H1 (cell line): ENCODE data around the gene ESYT1. TPM values are rescaled to one million over a fixed set of nuclear protein-coding genes. Genes with fewer than 3 reads are reported as not detected.
A peak's percentile ranks its signal among the peaks of the same experiment; 100 is the strongest.

Source experiments
- CTCF ChIA-PET: fragments of 300-600 bp; sonication (Branson Sonifier 250); formaldehyde crosslinking; loops from one replicate; lab custom pipeline; 2021; ENCODE audit not compliant: partially characterized antibody; lab: Charles Lee
- POLR2A ChIA-PET: fragments of 300-600 bp; sonication (Branson Sonifier 250); formaldehyde crosslinking; loops from one replicate; lab custom pipeline; 2021; ENCODE audit warnings: inconsistent platforms; ENCODE audit not compliant: partially characterized antibody; lab: Charles Lee
- DNase-seq, 2 experiments: peaks; one replicate each; pipeline versions ENCODE4 v3.0.0 to v3.0.0-alpha.2; 2010 to 2022; ENCODE audit warnings: low spot score in 2 of 2, low read depth in 1 of 2, mixed read lengths in 1 of 2
- FAIRE-seq: peaks from 2 replicates; lab custom pipeline; 2011; peaks lifted over from hg19 to GRCh38; lab: Jason Lieb, UNC
- H2AFZ ChIP-seq: 2 replicates; pipeline ENCODE4 v1.8.1; 2012; ENCODE audit warnings: low read length, inconsistent platforms
- H2AK5ac ChIP-seq: 2 replicates; pipeline ENCODE4 v1.6.1; 2013; ENCODE audit warnings: low read depth, low read length
- H2BK120ac ChIP-seq: replicated peaks from 2 replicates; pipeline ENCODE3; 2013; ENCODE audit warnings: low read depth, low read length, inconsistent platforms
- H2BK12ac ChIP-seq: 2 replicates; pipeline ENCODE4 v1.6.1; 2013; ENCODE audit warnings: low read depth, low read length
- H2BK15ac ChIP-seq: 2 replicates; pipeline ENCODE4 v1.6.1; 2013; ENCODE audit warnings: low read length
- H2BK20ac ChIP-seq: 2 replicates; pipeline ENCODE4 v1.6.1; 2013; ENCODE audit warnings: low read length
- H2BK5ac ChIP-seq: 2 replicates; pipeline ENCODE4 v1.6.1; 2013; ENCODE audit warnings: low read depth, low read length
- H3K14ac ChIP-seq: 2 replicates; pipeline ENCODE4 v1.6.1; 2013; ENCODE audit warnings: inconsistent platforms; ENCODE audit not compliant: insufficient read length
- H3K18ac ChIP-seq: 2 replicates; pipeline ENCODE4 v1.6.1; 2013; ENCODE audit warnings: low read length; ENCODE audit errors: extremely low read depth
- H3K23ac ChIP-seq: 2 replicates; pipeline ENCODE4 v1.6.1; 2013; ENCODE audit warnings: inconsistent platforms; ENCODE audit not compliant: insufficient read length
- H3K23me2 ChIP-seq: 2 replicates; pipeline ENCODE4 v1.6.1; 2013; ENCODE audit warnings: low read depth, low read length
- H3K27ac ChIP-seq: 2 replicates; pipeline ENCODE4 v1.6.1; 2011; ENCODE audit warnings: low read depth, low read length, inconsistent platforms
- H3K27me3 ChIP-seq, 4 experiments: replicated peaks in 1 of 4; 1 replicate in 1 of 4; 2 replicates in 3 of 4; pipeline versions ENCODE4 v1.6.1 to v1.8.1; 2011 to 2013; ENCODE audit warnings: low read length in 3 of 4, mild to moderate bottlenecking in 3 of 4, inconsistent platforms in 2 of 4, mixed read lengths in 2 of 4, moderate library complexity in 1 of 4; ENCODE audit not compliant: control insufficient read depth in 3 of 4, insufficient read depth in 3 of 4; ENCODE audit errors: extremely low read depth in 1 of 4
- H3K36me3 ChIP-seq, 4 experiments: 2 replicates each; pipeline versions ENCODE4 v1.6.1 to v1.8.1; 2011 to 2013; ENCODE audit warnings: mild to moderate bottlenecking in 4 of 4, low read length in 3 of 4, moderate library complexity in 2 of 4, control low read depth in 1 of 4, inconsistent platforms in 1 of 4; ENCODE audit not compliant: insufficient read depth in 4 of 4, control insufficient read depth in 2 of 4
- H3K4ac ChIP-seq: replicated peaks from 2 replicates; pipeline ENCODE3; 2013; ENCODE audit warnings: low read length, low read depth, mixed read lengths, inconsistent platforms; ENCODE audit not compliant: insufficient read length
- H3K4me1 ChIP-seq, 4 experiments: replicated peaks in 1 of 4; 1 replicate in 1 of 4; 2 replicates in 3 of 4; pipeline versions ENCODE4 v1.6.1 to v1.8.1; 2011 to 2013; ENCODE audit warnings: low read length in 3 of 4, inconsistent platforms in 2 of 4, mixed read lengths in 1 of 4; ENCODE audit not compliant: insufficient read depth in 4 of 4, control insufficient read depth in 3 of 4
- H3K4me2 ChIP-seq, 2 experiments: 2 replicates each; pipeline versions ENCODE4 v1.6.1 to v1.8.1; 2011 to 2013; ENCODE audit warnings: low read depth in 2 of 2, low read length in 2 of 2, control low read depth in 1 of 2, inconsistent platforms in 1 of 2, mild to moderate bottlenecking in 1 of 2; ENCODE audit not compliant: insufficient read depth in 1 of 2
- H3K4me3 ChIP-seq, 4 experiments: fragments of 200-600, 300-600 bp in 1 of 4; sonication (generic), shearing (Covaris generic), sonication (Bioruptor Twin) in 1 of 4; 2 replicates each; pipeline versions ENCODE4 v1.5.1 to v1.8.1; 2011 to 2016; ENCODE audit warnings: low read length in 4 of 4, low read depth in 3 of 4, control low read depth in 2 of 4, inconsistent platforms in 2 of 4, mild to moderate bottlenecking in 2 of 4, mixed read lengths in 1 of 4, moderate library complexity in 1 of 4; ENCODE audit not compliant: insufficient read depth in 2 of 4; ENCODE audit errors: extremely low read depth in 1 of 4
- H3K56ac ChIP-seq: replicated peaks from 2 replicates; pipeline ENCODE3; 2013; ENCODE audit warnings: low read depth, mild to moderate bottlenecking, mixed read lengths, low read length, inconsistent platforms; ENCODE audit not compliant: insufficient read length
- H3K79me1 ChIP-seq: 2 replicates; pipeline ENCODE4 v1.6.1; 2013; ENCODE audit warnings: low read depth, low read length, control low read depth
- H3K79me2 ChIP-seq, 2 experiments: 2 replicates each; pipeline versions ENCODE4 v1.6.1 to v1.8.1; 2012 to 2013; ENCODE audit warnings: low read length in 2 of 2, mild to moderate bottlenecking in 2 of 2, inconsistent platforms in 1 of 2; ENCODE audit not compliant: insufficient read depth in 2 of 2, control insufficient read depth in 1 of 2
- H3K9ac ChIP-seq, 4 experiments: replicated peaks in 1 of 4; 1 replicate in 1 of 4; 2 replicates in 3 of 4; pipeline versions ENCODE4 v1.6.1 to v1.8.1; 2011 to 2013; ENCODE audit warnings: low read depth in 3 of 4, low read length in 3 of 4, control low read depth in 2 of 4, mild to moderate bottlenecking in 2 of 4, moderate library complexity in 2 of 4, inconsistent platforms in 1 of 4; ENCODE audit errors: extremely low read depth in 1 of 4
- H3K9me3 ChIP-seq, 2 experiments: 2 replicates each; pipeline versions ENCODE4 v1.6.1 to v1.8.1; 2012 to 2013; ENCODE audit warnings: mild to moderate bottlenecking in 2 of 2, moderate library complexity in 2 of 2, control low read depth in 1 of 2, inconsistent platforms in 1 of 2, low read depth in 1 of 2, low read length in 1 of 2, mixed read lengths in 1 of 2; ENCODE audit not compliant: insufficient read depth in 2 of 2
- H4K20me1 ChIP-seq, 2 experiments: replicated peaks in 1 of 2; 2 replicates each; pipeline versions ENCODE3 to v1.8.1; 2011 to 2013; ENCODE audit warnings: inconsistent platforms in 2 of 2, low read length in 2 of 2, mild to moderate bottlenecking in 1 of 2; ENCODE audit not compliant: insufficient read depth in 2 of 2, control insufficient read depth in 1 of 2
- H4K5ac ChIP-seq: 2 replicates; pipeline ENCODE4 v1.6.1; 2013; ENCODE audit warnings: low read length, low read depth, mixed read lengths, inconsistent platforms; ENCODE audit not compliant: insufficient read length
- H4K8ac ChIP-seq: 2 replicates; pipeline ENCODE4 v1.8.0; 2013; ENCODE audit warnings: mild to moderate bottlenecking, moderate library complexity, low read length, inconsistent platforms; ENCODE audit not compliant: insufficient read depth; ENCODE audit errors: extremely low read depth
- H4K91ac ChIP-seq: replicated peaks from 2 replicates; pipeline ENCODE3; 2013; ENCODE audit warnings: low read length, mixed read lengths, inconsistent platforms; ENCODE audit not compliant: insufficient read length
- ASH2L ChIP-seq: fragments of 200-600, 300-600 bp; sonication (generic); IDR thresholded peaks from one replicate; pipeline ENCODE4 v1.7.1; 2017; ENCODE audit warnings: low read length
- KDM4A ChIP-seq: IDR thresholded peaks from one replicate; pipeline ENCODE4 v1.7.1; 2012; ENCODE audit warnings: low read depth, mild to moderate bottlenecking, moderate library complexity, low read length, inconsistent platforms; ENCODE audit not compliant: severe bottlenecking
- POLR2AphosphoS5 ChIP-seq: IDR thresholded peaks from 2 replicates; pipeline ENCODE4 v1.6.1; 2011; ENCODE audit warnings: low read depth, low read length
- RNF2 ChIP-seq: fragments of 200-900, 300-1000 bp; sonication (generic); IDR thresholded peaks from 2 replicates; pipeline ENCODE4 v1.7.1; 2016; ENCODE audit warnings: borderline replicate concordance, low read depth, mild to moderate bottlenecking, antibody characterized with exemption, low read length; ENCODE audit not compliant: poor library complexity, severe bottlenecking; ENCODE audit errors: missing control alignments
- SAP30 ChIP-seq: fragments of 300-600 bp; sonication (generic); IDR thresholded peaks from 2 replicates; pipeline ENCODE4 v1.7.1; 2012; ENCODE audit warnings: low read length, moderate library complexity, mild to moderate bottlenecking, inconsistent platforms; ENCODE audit not compliant: insufficient read depth, insufficient replicate concordance
- SUZ12 ChIP-seq: fragments of 200-600 bp; sonication (generic); IDR thresholded peaks from 2 replicates; pipeline ENCODE4 v1.6.1; 2012; ENCODE audit warnings: mild to moderate bottlenecking, inconsistent platforms, low read length, moderate library complexity, mixed read lengths
- TAF7 ChIP-seq: optimal IDR thresholded peaks from 2 replicates; pipeline ENCODE3; 2011; ENCODE audit warnings: low read depth, mild to moderate bottlenecking, inconsistent platforms, low read length, moderate library complexity, borderline replicate concordance
- WGBS, 2 experiments: shearing (Covaris generic) in 1 of 2; methylation state at CpG; one replicate each; pipeline versions ENCODE4 v1.1.6 to v1.1.7; 2013 to 2015; ENCODE audit warnings: low lambda C conversion rate in 2 of 2, mixed read lengths in 2 of 2, inconsistent platforms in 1 of 2, low coverage in 1 of 2, missing lambda C conversion rate in 1 of 2; ENCODE audit not compliant: insufficient replicate concordance in 2 of 2, insufficient coverage in 1 of 2, insufficient read length in 1 of 2; ENCODE audit errors: extremely low coverage in 1 of 2, missing lambda C conversion rate in 1 of 2; 5-methylcytosine and 5-hydroxymethylcytosine counted together
- polyA plus RNA-seq, 7 experiments: library from polyadenylated mRNA; depleted of rRNA in 3 of 7; stranded (reverse) in 5 of 7; unstranded in 2 of 7; fragments of >200 nt in 5 of 7; fragments of 200-250 nt in 2 of 7; gene quantifications; 1 replicate in 5 of 7; 2 replicates in 1 of 7; 4 replicates in 1 of 7; pipeline versions ENCODE4 v1.2.1 to v1.2.3, GENCODE V29; 2011 to 2013; ENCODE audit warnings: missing spikeins in 2 of 7, mixed read lengths in 2 of 7
- total RNA-seq: library from RNA; stranded (reverse); fragmentation: NEBNext Ultra II Directional; extraction: Animal tissue kit (Norgen Biotek cat#: 25700); gene quantifications from 2 replicates; pipeline ENCODE4 v1.2.1, GENCODE V29; 2021
- TF ChIP-seq, protein P1 (sequence below): IDR thresholded peaks from 2 replicates; pipeline ENCODE4 v1.6.1; 2012; ENCODE audit warnings: inconsistent platforms
- TF ChIP-seq, protein P2 (sequence below): IDR thresholded peaks from 2 replicates; pipeline ENCODE4 v1.6.1; 2012; ENCODE audit warnings: inconsistent platforms

ESYT1 gene
- total and polyA plus RNA-seq, 2 of the 8 experiments (the other 6 are each of a cell fraction or from before 2014, with no cell fraction given) = 86.9 to 165 TPM

DNA sequence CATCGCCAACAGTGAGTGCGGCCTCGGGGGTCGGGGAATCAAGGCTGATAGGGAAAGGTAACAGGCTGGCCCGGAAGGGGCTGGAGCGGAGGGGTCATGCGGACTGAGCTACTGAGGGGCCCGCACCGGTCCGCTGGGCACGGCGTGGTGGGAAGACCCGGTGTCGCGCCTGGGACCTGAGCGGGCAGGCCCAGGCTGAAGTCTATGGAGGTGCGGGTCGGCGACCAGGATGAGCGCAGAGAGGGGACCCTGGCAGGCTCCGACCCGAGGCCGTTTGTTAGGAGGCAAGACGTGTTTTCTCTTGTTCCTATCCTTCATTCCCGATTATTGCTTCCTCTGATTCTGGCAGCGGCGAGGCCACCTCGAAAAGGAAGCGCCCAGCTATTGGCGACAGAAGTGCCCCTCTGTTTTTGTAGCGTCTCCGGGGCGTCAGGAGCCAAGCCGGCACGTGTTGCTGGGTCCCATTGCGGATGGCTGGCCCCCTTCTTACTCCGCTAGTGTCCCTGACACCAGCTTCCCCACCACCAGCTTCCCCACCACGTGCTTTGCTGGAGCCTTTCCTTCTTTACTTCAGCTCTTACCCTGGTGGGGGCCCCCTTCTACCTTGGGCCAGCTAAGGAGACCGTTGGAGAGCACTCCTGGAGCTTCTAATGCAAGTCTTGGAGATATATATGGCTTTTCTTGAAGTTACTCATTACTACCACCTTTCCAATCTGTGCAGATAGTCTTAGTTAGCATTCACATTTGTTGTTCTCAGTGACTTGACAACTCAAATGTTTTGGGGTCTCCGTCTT, 23.1 kb upstream of the ESYT1 start:
- Histone ChIP-seq H2BK120ac (no peak overlapping the region), H3K9ac (peak overlapping the region; percentile 75 to 94 (median 90)), H3K79me2 (peaks cover 21 to 31% of the 10 kb centered on the region in 2 experiments), H3K4me3 (peak overlapping the region; percentile 81 to 95 (median 92)), H2BK15ac (no peak overlapping the region), H3K4me1 (peaks cover 0 to 9% (median 3%) of the 10 kb centered on the region in 4 experiments; a peak in 5 of 7 replicates), H3K4ac (peak overlapping the region; percentile 65), H2BK12ac (no peak overlapping the region), H3K23ac (no peak overlapping the region), H4K5ac (peak overlapping the region; percentile 26), H3K27me3 (no peaks in the 10 kb centered on the region), H2AK5ac (no peak overlapping the region), H4K91ac (peak overlapping the region; percentile 49), H3K56ac (no peak overlapping the region), H3K18ac (0 out of 2 replicates have a peak overlapping the region, but pooled peaks have one; percentile 21), H4K8ac (peak overlapping the region; percentile 84; the same call in 1 of the 2 replicates), H2BK5ac (peak overlapping the region; percentile 98), H3K79me1 (0 out of 2 replicates have a peak, but pooled peaks cover 2% of the 10 kb centered on the region), H3K14ac (no peak overlapping the region), H4K20me1 (peaks cover 4 to 5% of the 10 kb centered on the region in 2 experiments), H3K4me2 (peak overlapping the region; percentile 85 to 99), H3K9me3 (no peaks in the 10 kb centered on the region), H3K27ac (peak overlapping the region; percentile 88; the same call in 1 of the 2 replicates), H3K23me2 (peaks cover 8% of the 10 kb centered on the region), H2BK20ac (no peak overlapping the region), H3K36me3 (peaks cover 27 to 57% (median 46%) of the 10 kb centered on the region in 4 experiments), H2AFZ (no peak overlapping the region)
- CTCF ChIA-PET = interaction anchor here (0.6 to 7.2 kb wide), 12 partner anchors 10 to 150 kb away, joined by 3 to 34 read pairs (median 7); partner anchors contain the start of genes ERBB3, RNF41, SMARCC2 and ZC3H10
- WGBS, 2 experiments = 3% methylated on average over 40 of the region's 40 CpGs; no CpG with 5 or more reads in 1 of the 2 experiments
- no peak for DNase-seq
- no peak for FAIRE-seq
- POLR2A ChIA-PET = interaction anchor here (0.9 to 11.1 kb wide), 31 partner anchors 8 to 1125 kb away, joined by 3 to 267 read pairs (median 6); partner anchors contain the start of genes CNPY2, DNAJC14, ERBB3 and ESYT1
- TF ChIP-seq, protein P1, sequence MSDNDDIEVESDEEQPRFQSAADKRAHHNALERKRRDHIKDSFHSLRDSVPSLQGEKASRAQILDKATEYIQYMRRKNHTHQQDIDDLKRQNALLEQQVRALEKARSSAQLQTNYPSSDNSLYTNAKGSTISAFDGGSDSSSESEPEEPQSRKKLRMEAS = peak; percentile 85
- TF ChIP-seq KDM4A = peak; percentile 21
- TF ChIP-seq ASH2L = peak; percentile 48
- TF ChIP-seq, protein P2, sequence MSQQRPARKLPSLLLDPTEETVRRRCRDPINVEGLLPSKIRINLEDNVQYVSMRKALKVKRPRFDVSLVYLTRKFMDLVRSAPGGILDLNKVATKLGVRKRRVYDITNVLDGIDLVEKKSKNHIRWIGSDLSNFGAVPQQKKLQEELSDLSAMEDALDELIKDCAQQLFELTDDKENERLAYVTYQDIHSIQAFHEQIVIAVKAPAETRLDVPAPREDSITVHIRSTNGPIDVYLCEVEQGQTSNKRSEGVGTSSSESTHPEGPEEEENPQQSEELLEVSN = peak; percentile 39; the same call in 1 of the 2 replicates
- peak; percentile 97 for TF ChIP-seq SAP30
- no peak for TF ChIP-seq POLR2AphosphoS5
- no peak for TF ChIP-seq SUZ12
- TF ChIP-seq RNF2 = no peak
- peak; percentile 14 for TF ChIP-seq TAF7
